Subcutaneous abdominal adipose tissue (tissue), 5 donors: ENCODE measurements around the gene NTRK2.

Experiments
- H3K27ac ChIP-seq: one replicate; pipeline ENCODE4 v1.7.0; 2013; ENCODE audit warnings: low read depth, mild to moderate bottlenecking, inconsistent platforms, low read length, moderate library complexity
- H3K27me3 ChIP-seq, 5 donors: one replicate each; pipeline ENCODE4 v1.7.0; 2013; ENCODE audit warnings: low read length in 5 of 5, inconsistent platforms in 1 of 5; ENCODE audit not compliant: control insufficient read depth in 5 of 5, insufficient read depth in 4 of 5
- H3K36me3 ChIP-seq, 5 donors: one replicate each; pipeline ENCODE4 v1.7.0; 2013; ENCODE audit warnings: low read length in 5 of 5; ENCODE audit not compliant: control insufficient read depth in 5 of 5, insufficient read depth in 5 of 5
- H3K4me1 ChIP-seq, 5 donors: one replicate each; pipeline ENCODE4 v1.7.0; 2013; ENCODE audit warnings: low read length in 5 of 5, mild to moderate bottlenecking in 3 of 5, moderate library complexity in 1 of 5; ENCODE audit not compliant: control insufficient read depth in 5 of 5, insufficient read depth in 5 of 5
- H3K4me3 ChIP-seq, 5 donors: one replicate each; pipeline ENCODE4 v1.7.0; 2013; ENCODE audit warnings: low read length in 5 of 5, low read depth in 1 of 5
- H3K9ac ChIP-seq, 5 donors: one replicate each; pipeline ENCODE4 v1.7.0; 2013; ENCODE audit warnings: low read length in 5 of 5, mild to moderate bottlenecking in 4 of 5, moderate library complexity in 3 of 5
- H3K9me3 ChIP-seq, 5 donors: one replicate each; pipeline ENCODE4 v1.7.0; 2013; ENCODE audit warnings: low read length in 5 of 5; ENCODE audit not compliant: control insufficient read depth in 5 of 5
- donor health status: healthy.
- donor health status: healthy.
- donor health status: healthy.
- donor health status: healthy.
- donor health status: healthy.

Gene NTRK2

DNA sequence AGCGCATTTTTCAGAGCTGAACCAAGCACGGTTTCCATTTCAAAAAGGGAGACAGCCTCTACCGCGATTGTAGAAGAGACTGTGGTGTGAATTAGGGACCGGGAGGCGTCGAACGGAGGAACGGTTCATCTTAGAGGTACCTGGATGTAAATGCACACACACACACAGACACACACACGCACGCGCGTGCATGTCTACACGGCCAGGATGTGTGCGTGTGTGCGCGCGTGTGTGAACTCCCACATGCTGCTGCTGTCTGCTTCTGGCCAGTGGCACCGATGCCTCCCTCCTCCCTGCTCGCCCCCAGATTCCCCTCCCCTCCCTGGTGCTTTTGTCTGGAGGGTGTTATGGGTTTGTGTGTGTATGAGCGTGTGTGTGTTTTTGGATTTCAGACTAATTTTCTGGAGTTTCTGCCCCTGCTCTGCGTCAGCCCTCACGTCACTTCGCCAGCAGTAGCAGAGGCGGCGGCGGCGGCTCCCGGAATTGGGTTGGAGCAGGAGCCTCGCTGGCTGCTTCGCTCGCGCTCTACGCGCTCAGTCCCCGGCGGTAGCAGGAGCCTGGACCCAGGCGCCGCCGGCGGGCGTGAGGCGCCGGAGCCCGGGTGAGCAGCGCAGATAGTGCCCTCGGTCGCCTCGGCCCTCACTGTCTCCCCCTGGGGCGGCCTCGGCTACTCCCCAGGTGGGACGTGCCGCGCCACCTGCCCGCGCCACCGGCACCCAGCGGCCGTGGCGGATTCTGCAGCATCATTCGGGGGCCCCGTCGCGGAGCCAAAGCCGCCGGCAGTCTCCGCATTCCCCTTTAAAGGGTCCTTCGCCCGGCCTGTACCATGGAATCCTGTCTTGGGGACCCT lies at the start of gene NTRK2:
Gene NTRK2 (plus strand): TSS at position 442 of the 850 bp plus-strand sequence. CDS start 1,020 bp downstream, outside the sequence.
- peaks cover 0 to 10% (median 3%) of the 10 kb centered on the region in 5 donors for H3K27me3 ChIP-seq
- peak within 1 kb of the TSS; percentile 86 for H3K27ac ChIP-seq
- H3K9me3 ChIP-seq = no peaks in the 10 kb centered on the region
- peak within 1 kb of the TSS; percentile 77 to 93 (median 87) for H3K4me3 ChIP-seq
- H3K9ac ChIP-seq = peak within 1 kb of the TSS; percentile 49 to 86 (median 62)
- H3K4me1 ChIP-seq = peaks cover 2 to 65% (median 54%) of the 10 kb centered on the region in 5 donors
- H3K36me3 ChIP-seq = no peaks in the 10 kb centered on the region

DNA sequence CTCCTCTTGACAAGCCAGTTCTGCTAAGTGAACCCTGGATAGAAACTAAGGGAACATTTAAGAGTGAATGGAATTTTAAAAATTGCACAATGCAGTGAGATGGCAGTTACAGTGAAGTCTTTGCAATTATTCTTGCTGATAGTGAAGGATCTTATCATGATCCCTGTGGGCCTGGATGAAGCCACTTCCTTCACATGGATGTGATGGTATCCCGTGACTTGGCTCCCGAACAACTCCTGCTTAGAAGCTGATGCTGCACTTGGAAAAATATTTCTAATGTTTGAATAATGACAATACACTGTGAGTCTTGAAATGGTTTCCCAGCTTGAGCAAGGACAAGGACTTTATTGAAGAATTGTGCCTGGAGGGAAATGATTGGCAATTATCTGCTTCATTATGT lies 49.2 kb upstream of the NTRK2 start:
- H3K27ac ChIP-seq = no peak overlapping the region
- H3K36me3 ChIP-seq = no peaks in the 10 kb centered on the region
- H3K9ac ChIP-seq = no peak overlapping the region
- no peaks in the 10 kb centered on the region for H3K4me1 ChIP-seq
- peaks cover 0 to 4% (median 0%) of the 10 kb centered on the region in 5 donors for H3K27me3 ChIP-seq
- no peak overlapping the region for H3K4me3 ChIP-seq
- H3K9me3 ChIP-seq = no peaks in the 10 kb centered on the region

DNA sequence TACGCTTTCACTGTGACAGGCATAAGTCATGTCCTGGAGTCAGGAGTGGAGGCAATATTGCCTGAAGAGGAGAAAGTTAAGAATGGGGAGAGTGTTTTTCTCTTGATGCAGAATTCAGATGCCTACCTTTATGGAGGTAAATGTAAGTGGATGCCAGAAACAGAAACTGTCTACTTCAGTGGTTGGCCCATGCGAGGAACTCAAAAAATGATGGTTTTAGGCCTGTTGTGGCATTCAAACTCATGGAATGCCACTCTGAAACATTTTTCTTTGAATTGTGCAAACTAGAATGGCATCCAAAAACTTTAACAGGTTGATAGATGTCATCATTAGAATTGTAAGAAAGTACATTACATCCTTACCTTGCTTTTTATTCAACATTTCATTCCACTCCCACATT lies 47.7 kb upstream of the NTRK2 start:
- no peaks in the 10 kb centered on the region for H3K4me1 ChIP-seq

DNA sequence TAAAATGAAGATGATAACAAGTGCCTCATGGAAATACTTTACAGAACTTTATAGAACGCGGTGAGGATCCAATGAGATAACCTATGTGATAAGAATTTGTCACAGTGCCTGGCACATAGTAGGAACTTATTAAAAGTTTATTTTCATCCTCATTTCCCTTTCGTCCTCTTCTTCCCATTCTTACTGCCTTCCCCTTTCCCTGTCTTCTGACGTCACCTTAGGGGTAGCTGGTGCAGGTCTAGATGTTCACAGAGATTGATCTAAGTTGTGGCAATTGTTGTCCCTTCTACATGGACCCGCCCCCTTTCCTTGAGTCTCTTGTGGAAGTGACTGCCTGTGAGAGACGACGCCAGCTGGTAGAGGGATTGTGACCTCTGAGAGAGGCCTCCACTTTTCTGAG lies 46.5 kb upstream of the NTRK2 start:
- H3K4me1 ChIP-seq = no peaks in the 10 kb centered on the region
- H3K36me3 ChIP-seq = no peaks in the 10 kb centered on the region
- no peaks in the 10 kb centered on the region for H3K9me3 ChIP-seq
- H3K4me3 ChIP-seq = no peak overlapping the region
- H3K9ac ChIP-seq = no peak overlapping the region
- H3K27me3 ChIP-seq = peaks cover 0 to 4% (median 0%) of the 10 kb centered on the region in 5 donors
- H3K27ac ChIP-seq = no peak overlapping the region

More for the DNA sequence above, 47.7 kb upstream of the NTRK2 start:
- Histone ChIP-seq H3K9ac (no peak overlapping the region), H3K9me3 (no peaks in the 10 kb centered on the region), H3K27ac (no peak overlapping the region), H3K4me3 (no peak overlapping the region), H3K27me3 (peaks cover 0 to 4% (median 0%) of the 10 kb centered on the region in 5 donors), H3K36me3 (no peaks in the 10 kb centered on the region)

DNA sequence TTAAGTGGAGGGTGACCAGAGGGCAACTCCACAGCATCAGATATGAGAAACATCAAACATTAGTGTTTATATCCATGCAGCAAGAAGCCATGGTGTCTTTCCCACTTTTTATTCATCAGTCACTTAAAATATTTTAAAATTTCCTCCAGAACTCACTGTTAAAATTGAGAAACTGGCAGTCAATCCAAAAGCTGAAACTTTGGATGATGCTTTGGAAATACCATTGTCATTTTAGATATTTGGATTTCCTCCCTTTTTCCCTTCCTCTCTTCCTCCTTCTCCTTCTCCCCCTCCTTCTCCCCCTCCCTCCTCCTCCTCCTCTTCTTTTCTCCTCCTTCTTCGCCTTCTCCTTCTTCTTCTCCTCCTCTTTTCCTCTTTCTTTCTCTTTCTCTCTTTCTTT lies 33.1 kb upstream of the NTRK2 start:
- peaks cover 4 to 13% (median 8%) of the 10 kb centered on the region in 5 donors for H3K9me3 ChIP-seq
- no peaks in the 10 kb centered on the region for H3K4me1 ChIP-seq
- no peak overlapping the region for H3K27ac ChIP-seq
- H3K27me3 ChIP-seq = no peaks in the 10 kb centered on the region
- no peaks in the 10 kb centered on the region for H3K36me3 ChIP-seq
- H3K4me3 ChIP-seq = no peak overlapping the region
- H3K9ac ChIP-seq = no peak overlapping the region

DNA sequence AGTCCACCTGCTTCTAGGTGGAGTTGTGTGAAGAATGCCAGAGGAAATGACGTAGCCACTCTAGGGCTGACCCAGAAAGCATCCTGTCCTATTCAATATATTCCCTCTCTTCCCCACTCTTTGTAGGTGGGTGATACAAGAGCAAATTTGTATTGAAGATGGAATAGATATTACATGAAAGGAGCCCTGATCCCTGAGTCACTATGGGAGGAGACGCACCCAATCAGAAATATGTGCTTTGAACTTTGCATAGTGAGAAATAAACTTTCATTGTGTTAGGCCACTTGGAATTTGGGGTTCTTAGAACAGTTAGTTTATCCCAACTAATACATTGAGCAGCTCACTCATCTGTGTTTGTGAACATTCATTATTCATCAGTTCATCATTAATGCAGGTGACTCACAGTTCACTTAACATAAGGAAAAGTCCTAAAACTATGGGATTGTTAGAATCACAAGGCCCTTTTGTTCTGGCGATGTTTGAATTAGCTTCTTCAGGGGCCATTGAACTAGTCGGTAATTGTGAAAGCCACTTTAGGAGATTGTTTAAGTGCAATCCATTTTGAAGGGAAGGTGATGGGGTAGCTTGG lies 26.9 kb upstream of the NTRK2 start:
- no peak overlapping the region for H3K9ac ChIP-seq
- no peak overlapping the region for H3K4me3 ChIP-seq
- H3K27me3 ChIP-seq = no peaks in the 10 kb centered on the region
- H3K36me3 ChIP-seq = no peaks in the 10 kb centered on the region
- H3K9me3 ChIP-seq = peaks cover 4 to 13% (median 8%) of the 10 kb centered on the region in 5 donors
- no peak overlapping the region for H3K27ac ChIP-seq
- no peaks in the 10 kb centered on the region for H3K4me1 ChIP-seq

DNA sequence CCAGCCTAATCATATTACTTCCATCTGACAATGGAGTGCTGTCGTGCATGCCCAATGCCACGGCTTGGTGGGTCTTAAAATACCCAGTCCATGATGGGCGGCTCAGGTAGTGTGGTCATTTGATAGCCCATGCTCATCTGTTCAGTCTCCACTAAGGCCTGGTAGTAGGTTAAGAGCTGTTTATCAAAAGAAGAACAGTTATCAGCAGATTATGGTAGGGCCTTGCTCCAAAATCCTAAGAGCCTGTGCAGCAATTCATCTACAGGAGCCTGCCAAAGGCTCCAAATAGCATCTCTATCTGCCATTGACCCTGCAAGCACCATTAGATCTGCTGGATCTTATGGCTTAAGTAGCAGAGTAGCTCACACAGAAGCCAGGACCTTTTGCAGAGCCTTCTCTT lies 21.8 kb upstream of the NTRK2 start:
- Histone ChIP-seq H3K36me3 (no peaks in the 10 kb centered on the region), H3K4me3 (no peak overlapping the region)

DNA sequence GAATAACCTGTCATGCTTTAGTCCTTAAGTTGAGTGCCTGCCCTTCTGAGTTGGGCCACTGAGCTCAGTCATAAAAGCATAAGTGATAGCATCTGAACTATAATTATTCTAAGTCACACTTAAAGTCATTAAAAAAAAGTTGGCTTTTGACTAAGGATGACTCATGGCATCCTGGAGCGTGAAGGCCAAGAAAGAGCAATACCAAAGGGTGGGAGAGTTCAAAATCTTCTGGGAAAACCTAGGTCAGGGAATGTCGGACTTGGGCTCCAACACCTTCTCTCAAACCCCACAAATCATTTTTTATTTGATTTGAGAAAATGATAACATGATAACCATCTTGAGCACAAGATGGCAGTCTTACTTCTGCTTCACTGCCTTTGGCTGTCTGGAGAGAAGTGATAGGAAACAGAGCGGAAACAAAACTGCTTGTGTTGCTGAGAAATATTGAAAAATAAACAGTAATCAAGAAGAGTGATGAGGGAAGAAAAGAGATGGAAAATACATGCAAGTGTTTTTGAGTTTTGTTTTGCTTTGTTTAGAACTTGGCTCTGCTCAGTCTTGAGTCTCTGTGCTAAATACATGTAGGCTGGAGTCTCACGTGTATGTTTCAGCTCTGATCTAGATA lies 16.9 kb upstream of the NTRK2 start:
- Histone ChIP-seq H3K9me3 (no peaks in the 10 kb centered on the region), H3K36me3 (no peaks in the 10 kb centered on the region), H3K27me3 (no peaks in the 10 kb centered on the region), H3K4me3 (no peak overlapping the region), H3K27ac (no peak overlapping the region), H3K4me1 (peaks cover 0 to 3% (median 0%) of the 10 kb centered on the region in 5 donors), H3K9ac (no peak overlapping the region)

More for the DNA sequence above, 21.8 kb upstream of the NTRK2 start:
- no peaks in the 10 kb centered on the region for H3K9me3 ChIP-seq
- H3K27ac ChIP-seq = no peak overlapping the region
- H3K9ac ChIP-seq = no peak overlapping the region
- H3K4me1 ChIP-seq = no peaks in the 10 kb centered on the region
- H3K27me3 ChIP-seq = no peaks in the 10 kb centered on the region

DNA sequence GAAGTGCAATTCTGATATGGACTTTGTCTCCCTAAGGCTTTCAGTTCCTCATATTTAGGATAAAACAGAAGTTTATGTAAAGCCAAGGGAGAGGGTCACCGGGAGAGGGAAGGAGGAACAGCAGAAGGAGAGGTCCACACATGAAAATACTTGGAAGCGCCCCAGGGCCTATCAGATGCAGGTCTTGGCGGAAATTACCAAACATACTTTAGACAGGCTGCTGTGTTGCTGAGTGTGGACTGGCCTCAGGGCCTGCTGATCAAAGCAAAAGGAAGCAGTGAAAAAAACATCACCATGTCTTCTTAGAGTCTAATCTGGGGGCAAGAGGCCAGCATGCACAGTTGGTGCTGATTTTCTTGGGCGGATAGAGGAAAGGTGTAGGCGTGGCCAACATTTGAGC lies 14.1 kb upstream of the NTRK2 start:
- Histone ChIP-seq H3K27ac (no peak overlapping the region), H3K4me3 (no peak overlapping the region), H3K36me3 (no peaks in the 10 kb centered on the region), H3K4me1 (peaks cover 0 to 3% (median 0%) of the 10 kb centered on the region in 5 donors), H3K9me3 (no peaks in the 10 kb centered on the region), H3K27me3 (no peaks in the 10 kb centered on the region), H3K9ac (no peak overlapping the region)

DNA sequence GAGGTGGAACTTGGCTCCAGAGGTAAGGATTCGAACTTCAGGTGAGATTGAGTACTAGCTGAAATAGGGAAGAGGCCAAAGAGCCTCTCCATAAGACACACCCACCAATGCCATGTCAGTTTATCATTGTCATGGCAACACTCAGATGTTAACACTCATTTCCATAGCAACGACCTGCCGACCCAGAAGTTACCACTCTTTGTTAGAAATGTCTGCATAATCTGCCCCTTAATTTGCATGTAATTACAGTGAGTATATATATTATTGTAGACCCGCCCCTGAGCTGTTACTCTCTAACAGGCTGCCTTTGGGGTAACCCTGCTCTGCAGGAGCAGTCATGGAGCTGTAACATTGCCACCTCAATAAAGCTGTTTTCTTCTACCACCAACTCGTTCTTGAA lies 10.2 kb upstream of the NTRK2 start:
- Histone ChIP-seq H3K27ac (no peak overlapping the region), H3K4me1 (no peaks in the 10 kb centered on the region)

More for the DNA sequence above, 10.2 kb upstream of the NTRK2 start:
- H3K9me3 ChIP-seq = peaks cover 0 to 7% (median 0%) of the 10 kb centered on the region in 5 donors
- no peak overlapping the region for H3K4me3 ChIP-seq
- H3K9ac ChIP-seq = no peak overlapping the region
- no peaks in the 10 kb centered on the region for H3K36me3 ChIP-seq
- no peaks in the 10 kb centered on the region for H3K27me3 ChIP-seq
